CD14-positive monocyte (primary cell): ENCODE data around the gene FAM72B. TPM values are rescaled to one million over a fixed set of nuclear protein-coding genes. Genes with fewer than 3 reads are reported as not detected.
"Not testable (repeated sequence)": the region's sequence is repeated elsewhere in the genome, so short reads cannot be mapped to it uniquely, and the experiment has no call there.

Experiments used
- DNase-seq, 3 donors: peaks; one replicate each; pipeline ENCODE4 v3.0.0-alpha.2; 2011 to 2022
- H2AFZ ChIP-seq: 2 replicates; pipeline ENCODE4 v1.6.0; 2012; ENCODE audit warnings: mild to moderate bottlenecking, low read depth, low read length, inconsistent platforms; ENCODE audit not compliant: insufficient read depth, poor library complexity, severe bottlenecking
- H3K27ac ChIP-seq, 2 donors: 1 replicate in 1 of 2; 2 replicates in 1 of 2; pipeline ENCODE4 v1.5.1; 2012 to 2013; ENCODE audit warnings: low read length in 2 of 2, control low read depth in 1 of 2, inconsistent platforms in 1 of 2, low read depth in 1 of 2, mild to moderate bottlenecking in 1 of 2
- H3K27me3 ChIP-seq, 2 donors: one replicate each; pipeline versions ENCODE4 v1.6.0 to v1.6.1; 2011 to 2013; ENCODE audit warnings: low read length in 2 of 2; ENCODE audit not compliant: control insufficient read depth in 2 of 2, insufficient read depth in 2 of 2
- H3K36me3 ChIP-seq, 2 donors: replicated peaks in 1 of 2; 1 replicate in 1 of 2; 2 replicates in 1 of 2; pipeline versions ENCODE4 v1.5.1 to v1.6.1; 2012 to 2013; ENCODE audit warnings: low read length in 2 of 2, control low read depth in 1 of 2, inconsistent platforms in 1 of 2, mild to moderate bottlenecking in 1 of 2; ENCODE audit not compliant: insufficient read depth in 2 of 2, control insufficient read depth in 1 of 2
- H3K4me1 ChIP-seq, 2 donors: 1 replicate in 1 of 2; 2 replicates in 1 of 2; pipeline versions ENCODE4 v1.5.1 to v1.6.1; 2012 to 2013; ENCODE audit warnings: low read length in 2 of 2, control low read depth in 1 of 2, inconsistent platforms in 1 of 2, mild to moderate bottlenecking in 1 of 2, moderate library complexity in 1 of 2; ENCODE audit not compliant: insufficient read depth in 2 of 2, control insufficient read depth in 1 of 2
- H3K4me2 ChIP-seq: replicated peaks from 2 replicates; pipeline ENCODE3; 2012; ENCODE audit warnings: low read length, moderate library complexity, mild to moderate bottlenecking; ENCODE audit not compliant: poor library complexity, severe bottlenecking; ENCODE audit errors: extremely low read depth
- H3K4me3 ChIP-seq, 3 experiments: fragments of 200-600 bp in 1 of 3; sonication (generic) in 1 of 3; replicated peaks in 1 of 3; 1 replicate in 2 of 3; 2 replicates in 1 of 3; pipeline ENCODE4 v1.5.1; 2011 to 2013; ENCODE audit warnings: low read length in 3 of 3, mild to moderate bottlenecking in 3 of 3, control low read depth in 2 of 3, low read depth in 2 of 3, inconsistent platforms in 1 of 3, moderate library complexity in 1 of 3
- H3K79me2 ChIP-seq: 2 replicates; pipeline ENCODE4 v1.6.0; 2012; ENCODE audit warnings: mild to moderate bottlenecking, control low read depth, inconsistent platforms, low read length, moderate library complexity; ENCODE audit not compliant: insufficient read depth
- H3K9ac ChIP-seq: 2 replicates; pipeline ENCODE4 v1.6.0; 2017; ENCODE audit warnings: low read length, mild to moderate bottlenecking; ENCODE audit not compliant: insufficient read depth, poor library complexity, severe bottlenecking
- H3K9me3 ChIP-seq, 2 donors: replicated peaks in 1 of 2; 1 replicate in 1 of 2; 2 replicates in 1 of 2; pipeline versions ENCODE4 v1.5.1 to v1.6.1; 2012 to 2013; ENCODE audit warnings: low read length in 2 of 2, control low read depth in 1 of 2; ENCODE audit not compliant: control insufficient read depth in 1 of 2, insufficient read depth in 1 of 2
- H4K20me1 ChIP-seq: 2 replicates; pipeline ENCODE4 v1.6.0; 2012; ENCODE audit warnings: mild to moderate bottlenecking, low read length, control low read depth, moderate library complexity; ENCODE audit not compliant: insufficient read depth
- H3K27ac Mint-ChIP-seq, 7 donors: one replicate each; pipeline ENCODE4 v1.8.0; 2020; ENCODE audit warnings: mild to moderate bottlenecking in 7 of 7, mixed read lengths in 7 of 7, moderate library complexity in 6 of 7, inconsistent platforms in 2 of 7
- H3K27me3 Mint-ChIP-seq, 3 donors: one replicate each; pipeline ENCODE4 v1.8.0; 2021 to 2022; ENCODE audit warnings: low read depth in 3 of 3, mild to moderate bottlenecking in 3 of 3, mixed read lengths in 3 of 3, moderate library complexity in 3 of 3, inconsistent platforms in 1 of 3
- H3K36me3 Mint-ChIP-seq, 2 donors: one replicate each; pipeline ENCODE4 v1.8.0; 2020; ENCODE audit warnings: mixed read lengths in 2 of 2, inconsistent platforms in 1 of 2, mild to moderate bottlenecking in 1 of 2
- H3K4me1 Mint-ChIP-seq: one replicate; pipeline ENCODE4 v1.8.0; 2020; ENCODE audit warnings: mild to moderate bottlenecking, mixed read lengths
- H3K4me3 Mint-ChIP-seq, 2 donors: one replicate each; pipeline ENCODE4 v1.8.0; 2020; ENCODE audit warnings: mild to moderate bottlenecking in 2 of 2, mixed read lengths in 2 of 2, moderate library complexity in 1 of 2
- H3K9me3 Mint-ChIP-seq, 7 donors: one replicate each; pipeline ENCODE4 v1.8.0; 2020 to 2022; ENCODE audit warnings: mixed read lengths in 7 of 7, mild to moderate bottlenecking in 6 of 7, moderate library complexity in 6 of 7, inconsistent platforms in 2 of 7
- WGBS: methylation state at CpG from one replicate; pipeline ENCODE4 v1.1.5; 2013; ENCODE audit warnings: missing lambda C conversion rate; ENCODE audit not compliant: insufficient coverage; 5-methylcytosine and 5-hydroxymethylcytosine counted together
- intact Hi-C, 2 donors: fragments of 100-400 bp; cut with micrococcal nuclease; formaldehyde crosslinking; loops; one replicate each; pipeline versions ENCODE4 v1.15.0 to v1.15.1; 2023
- polyA plus RNA-seq, 3 donors: library from polyadenylated mRNA; depleted of rRNA in 1 of 3; unstranded in 2 of 3; stranded (reverse) in 1 of 3; fragments of 300-500 nt in 2 of 3; fragments of >200 nt in 1 of 3; fragmentation: Illumina TruSeq in 2 of 3; gene quantifications; 1 replicate in 2 of 3; 2 replicates in 1 of 3; pipeline ENCODE4 v1.2.3, GENCODE V29; 2012 to 2021

FAM72B gene
- polyA plus RNA-seq, 3 donors = 0.66 to 2.7 (median 0.73) TPM

- H3K4me1 Mint-ChIP-seq, H3K4me3 ChIP-seq, H3K4me1 ChIP-seq, H3K4me2 ChIP-seq, H2AFZ ChIP-seq, H3K27me3 ChIP-seq, H3K9ac ChIP-seq, H3K79me2 ChIP-seq, H3K36me3 ChIP-seq, H3K27me3 Mint-ChIP-seq, H3K27ac Mint-ChIP-seq, H3K9me3 ChIP-seq, H3K27ac ChIP-seq, H3K9me3 Mint-ChIP-seq, H4K20me1 ChIP-seq, DNase-seq, H3K36me3 Mint-ChIP-seq, H3K4me3 Mint-ChIP-seq, intact Hi-C loops: not testable (repeated sequence)
- no CpG with 5 or more reads among the region's 9 CpGs for WGBS
These were observed 35.5 kb downstream of the FAM72B start for GRCh38 chr1:121148489-121149190.

- H3K27ac Mint-ChIP-seq, intact Hi-C loops, H3K4me3 ChIP-seq, H3K4me2 ChIP-seq, H3K9me3 Mint-ChIP-seq, H2AFZ ChIP-seq, H3K27me3 Mint-ChIP-seq, H3K4me1 ChIP-seq, DNase-seq, H3K36me3 ChIP-seq, H4K20me1 ChIP-seq, H3K27ac ChIP-seq, H3K36me3 Mint-ChIP-seq, H3K27me3 ChIP-seq, H3K79me2 ChIP-seq, H3K4me1 Mint-ChIP-seq, H3K4me3 Mint-ChIP-seq, H3K9ac ChIP-seq, H3K9me3 ChIP-seq: not testable (repeated sequence)
- WGBS = no CpG with 5 or more reads among the region's 6 CpGs
These were observed 43.7 kb downstream of the FAM72B start for GRCh38 chr1:121140393-121140792.

- H3K4me2 ChIP-seq, H3K27me3 Mint-ChIP-seq, H3K9me3 ChIP-seq, H3K9me3 Mint-ChIP-seq, H3K4me1 Mint-ChIP-seq, DNase-seq, H3K4me3 Mint-ChIP-seq, H3K4me1 ChIP-seq, H3K27me3 ChIP-seq, H3K4me3 ChIP-seq, H3K27ac ChIP-seq, H3K9ac ChIP-seq, H3K36me3 Mint-ChIP-seq, H3K79me2 ChIP-seq, intact Hi-C loops, H3K36me3 ChIP-seq, H3K27ac Mint-ChIP-seq, H2AFZ ChIP-seq, H4K20me1 ChIP-seq: not testable (repeated sequence)
- no CpG with 5 or more reads among the region's 1 CpG for WGBS
These were observed 52.6 kb downstream of the FAM72B start for GRCh38 chr1:121131494-121131893.

- H3K27me3 ChIP-seq, H3K9ac ChIP-seq, intact Hi-C loops, H3K9me3 ChIP-seq, H3K4me1 Mint-ChIP-seq, H3K36me3 Mint-ChIP-seq, H3K27ac Mint-ChIP-seq, H3K27ac ChIP-seq, H3K4me1 ChIP-seq, DNase-seq, H4K20me1 ChIP-seq, H3K36me3 ChIP-seq, H3K9me3 Mint-ChIP-seq, H3K79me2 ChIP-seq: not testable (repeated sequence)
- peak overlapping the region; percentile 46 for H2AFZ ChIP-seq
- H3K27me3 Mint-ChIP-seq = peaks cover 0 to 12% (median 4%) of the 10 kb centered on the region in 3 donors
- peak overlapping the region; percentile 81 to 91 for H3K4me3 Mint-ChIP-seq
- peak overlapping the region; percentile 47 for H3K4me2 ChIP-seq
- WGBS = no CpG with 5 or more reads among the region's 20 CpGs
- H3K4me3 ChIP-seq = peak overlapping the region; percentile 26 to 50 (median 26)
These were observed 65.7 kb downstream of the FAM72B start for GRCh38 chr1:121118480-121118824.
